Adrenal gland (tissue), 5 donors: ENCODE measurements around the gene YIF1B.

ENCODE experiments used
- CTCF ChIP-seq, 6 experiments: fragments of 450-650 bp in 4 of 6; fragments of 200-600 bp in 2 of 6; sonication (generic) in 1 of 6; IDR thresholded peaks; 1 replicate in 5 of 6; 2 replicates in 1 of 6; pipeline versions ENCODE4 v1.5.1 to v1.8.0; 2016 to 2021; ENCODE audit warnings: antibody characterized with exemption in 6 of 6, mild to moderate bottlenecking in 2 of 6, moderate library complexity in 1 of 6
- POLR2A ChIP-seq, 2 donors: fragments of 450-650 bp; IDR thresholded peaks; one replicate each; pipeline ENCODE4 v1.6.1; 2017; ENCODE audit warnings: antibody characterized with exemption in 2 of 2, mild to moderate bottlenecking in 2 of 2, moderate library complexity in 1 of 2
- donor health status: DM: no; HTN: no; CAD: no.

DNA sequence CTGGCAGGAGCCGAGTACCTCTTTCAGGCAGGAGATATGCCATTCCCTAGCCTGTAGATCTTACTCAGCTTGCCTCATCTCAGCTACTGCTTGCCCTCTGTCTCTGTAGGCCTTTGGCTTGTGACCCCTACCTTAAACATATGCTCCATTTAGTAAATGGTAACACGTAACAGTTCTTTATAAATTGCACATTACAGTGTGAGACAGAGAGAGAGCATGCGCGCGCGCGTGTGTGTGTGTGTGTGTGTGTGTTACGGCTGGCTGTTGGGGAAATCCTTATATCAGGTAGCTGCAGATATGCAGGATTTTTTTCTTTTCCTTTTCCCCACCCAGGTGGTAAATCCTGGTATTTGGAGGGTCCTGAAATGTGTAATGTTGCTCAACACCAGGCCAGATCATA, 47.2 kb downstream of the YIF1B start:
- TF ChIP-seq CTCF (IDR thresholded peaks at IDR 0.05) (no peak), POLR2A (IDR thresholded peaks at IDR 0.05) (no peak)
